ENCODE measurements around the gene NRARP. TPM values are rescaled to one million over a fixed set of nuclear protein-coding genes. Genes with fewer than 3 reads are reported as not detected.
"Not testable (repeated sequence)": the region's sequence is repeated elsewhere in the genome, so short reads cannot be mapped to it uniquely, and the experiment has no call there.

NRARP gene, protein sequence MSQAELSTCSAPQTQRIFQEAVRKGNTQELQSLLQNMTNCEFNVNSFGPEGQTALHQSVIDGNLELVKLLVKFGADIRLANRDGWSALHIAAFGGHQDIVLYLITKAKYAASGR
- total RNA-seq: 1 to 10 TPM in 1 of 2 donors, under 1 TPM in 1; 0.88 to 2.6 TPM

DNA sequence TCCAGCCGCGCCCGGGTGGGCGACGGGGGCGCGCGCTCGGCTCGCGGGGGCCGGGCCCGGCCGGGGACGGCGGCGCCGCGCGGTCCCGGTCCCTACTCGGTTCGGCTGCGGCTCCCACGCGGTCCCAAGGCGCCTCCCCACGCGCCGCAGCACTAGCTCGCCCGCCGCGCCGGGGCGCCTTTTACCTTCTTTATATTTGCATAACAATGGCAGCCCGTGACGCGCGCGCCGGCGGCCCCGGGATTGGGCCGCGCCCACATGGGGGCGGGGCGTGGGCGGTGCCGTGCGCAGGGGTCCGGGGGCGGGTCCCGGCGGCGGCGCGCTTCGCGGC lies at the start of gene NRARP:
Gene NRARP (minus strand): TSS at position 154 of the 331 bp plus-strand sequence. CDS start 343 bp downstream, outside the sequence.
- Mint-ChIP-seq H3K36me3 (no peaks in the 10 kb centered on the region), H3K4me3 (peak within 1 kb of the TSS; percentile 52), H3K27me3 (peaks cover under 1 to 7% of the 10 kb centered on the region in 2 donors), H3K27ac (no peak within 1 kb of the TSS), H3K9me3 (no peaks in the 10 kb centered on the region), H3K4me1 (ENCODE audit: low read depth in 2 of 2) (peaks cover 0 to 8% of the 10 kb centered on the region in 2 donors)
- DNase-seq (ENCODE audit: low spot score) (peak; percentile 94), ATAC-seq (peak; percentile 89 to 94)

DNA sequence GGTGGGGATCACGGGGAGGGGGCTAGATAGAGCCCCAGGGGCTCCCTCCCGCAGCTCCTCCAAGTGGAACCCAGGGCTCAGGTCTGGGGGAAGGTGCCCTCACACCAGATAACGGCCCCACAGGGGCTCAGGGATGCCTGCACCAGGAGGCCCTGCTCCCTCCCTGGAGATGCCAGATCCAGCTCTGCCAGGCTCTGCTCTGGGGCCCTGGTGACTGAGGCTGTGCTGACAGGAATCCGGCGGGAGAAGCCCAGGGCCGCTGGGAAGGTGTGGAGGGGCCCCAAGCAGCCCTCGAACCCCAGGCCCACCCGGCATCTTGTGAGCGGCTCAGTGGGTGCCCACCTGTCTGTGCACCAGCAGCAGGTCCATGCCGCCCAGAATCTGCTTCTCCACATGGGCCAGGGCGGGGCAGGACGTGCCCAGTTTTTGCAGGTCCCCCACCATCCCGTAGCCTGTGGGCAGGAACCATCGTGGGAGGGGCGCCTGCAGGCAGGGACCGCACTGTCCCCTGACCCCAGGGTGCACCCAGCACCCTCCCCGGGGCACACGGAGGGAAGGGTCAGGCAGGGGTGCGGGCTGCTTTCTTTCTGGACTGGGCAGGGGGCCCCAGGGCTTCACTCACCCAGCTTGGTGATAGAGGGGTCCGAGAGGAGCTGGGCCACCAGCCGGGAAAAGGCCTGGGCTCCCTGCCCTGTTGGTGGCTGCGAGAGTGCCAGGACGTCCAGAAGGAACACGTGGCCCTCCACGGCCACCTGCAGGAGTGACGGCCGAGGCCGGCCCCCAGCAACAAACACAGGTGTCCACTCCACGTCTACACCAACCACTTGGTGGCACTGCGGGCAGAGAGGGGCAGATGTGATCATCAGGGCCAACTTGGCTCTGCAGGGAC lies 48.9 kb upstream of the NRARP start:
- no peaks in the 10 kb centered on the region for H3K27me3 Mint-ChIP-seq

DNA sequence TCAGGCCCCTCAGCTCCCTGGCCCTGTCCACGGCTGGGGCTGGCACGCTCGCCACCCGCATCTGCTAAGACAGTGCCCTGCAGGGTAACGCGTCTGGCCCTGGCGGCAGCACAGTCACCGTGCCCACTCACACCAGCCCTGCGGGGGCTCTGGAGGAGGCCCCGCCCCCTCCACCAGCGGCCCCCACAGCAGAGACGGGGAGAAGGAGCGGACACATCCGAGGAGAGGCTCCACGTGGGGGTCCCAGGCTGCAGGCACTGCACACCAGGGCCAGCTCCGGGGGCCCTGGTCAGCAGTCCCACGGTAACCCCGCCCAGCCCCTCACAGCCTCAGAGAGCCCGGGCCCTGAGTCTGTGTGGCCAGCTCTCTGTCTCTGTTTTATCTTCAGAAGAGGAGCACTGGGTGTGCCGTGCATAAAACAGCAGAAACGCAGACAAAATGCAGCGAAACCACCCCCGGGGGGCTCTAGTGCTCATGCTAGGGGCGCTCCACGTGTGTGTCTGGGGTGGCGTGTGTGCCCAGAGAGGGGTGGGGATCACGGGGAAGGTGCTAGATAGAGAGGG lies 47.5 kb upstream of the NRARP start:
- Mint-ChIP-seq H3K4me3 (no peak overlapping the region), H3K36me3 (no peaks in the 10 kb centered on the region), H3K9me3 (no peaks in the 10 kb centered on the region), H3K27ac (no peak overlapping the region), H3K27me3 (no peaks in the 10 kb centered on the region), H3K4me1 (ENCODE audit: low read depth in 2 of 2) (no peaks in the 10 kb centered on the region)
- peak in 1 of 2 donors; percentile 4 for ATAC-seq
- DNase-seq (ENCODE audit: low spot score): no peak

More for the DNA sequence above, 48.9 kb upstream of the NRARP start:
- DNase-seq (ENCODE audit: low spot score) (no peak), ATAC-seq (no peak)
- Mint-ChIP-seq H3K36me3 (no peaks in the 10 kb centered on the region), H3K27ac (no peak overlapping the region), H3K9me3 (no peaks in the 10 kb centered on the region), H3K4me1 (ENCODE audit: low read depth in 2 of 2) (no peaks in the 10 kb centered on the region), H3K4me3 (no peak overlapping the region)

DNA sequence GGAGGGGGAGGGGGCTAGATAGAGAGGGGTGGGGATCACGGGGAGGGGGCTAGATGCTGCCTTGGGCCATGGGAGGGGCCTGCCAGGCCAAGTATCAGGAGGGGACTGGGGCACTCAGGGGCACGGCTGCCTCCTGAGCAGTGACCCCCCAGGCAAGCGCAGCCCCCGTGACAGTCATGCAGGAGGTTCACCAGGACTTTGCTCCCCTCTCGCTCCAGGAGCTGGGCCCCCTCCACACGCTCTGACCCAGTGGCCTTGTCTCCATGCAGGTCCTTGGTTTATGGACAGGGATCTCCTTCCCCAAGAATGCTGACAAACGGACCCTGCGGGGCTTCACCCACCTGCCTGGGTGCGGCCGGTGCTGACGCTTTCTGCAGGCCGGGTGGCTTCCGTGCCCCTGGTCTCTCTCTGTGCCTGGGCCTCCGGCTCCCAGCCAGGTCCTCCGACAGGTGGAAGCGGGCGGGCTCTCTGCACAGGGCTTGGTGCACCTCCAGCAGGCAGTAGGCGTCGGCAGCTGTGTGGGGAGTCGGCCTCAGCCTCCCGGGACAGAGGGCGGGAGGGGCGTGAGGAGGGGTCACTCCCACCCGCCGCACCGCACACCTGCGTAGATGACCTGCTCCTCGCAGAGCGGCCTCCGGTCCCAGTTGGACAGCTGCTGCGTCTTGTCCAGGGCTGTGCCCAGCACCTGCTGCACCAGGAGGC lies 46.8 kb upstream of the NRARP start:
- no peaks in the 10 kb centered on the region for H3K9me3 Mint-ChIP-seq
- DNase-seq (ENCODE audit: low spot score) (no peak), ATAC-seq (peak in 1 of 2 donors; percentile 4)
- no peak overlapping the region for H3K4me3 Mint-ChIP-seq
- no peak overlapping the region for H3K27ac Mint-ChIP-seq
- no peaks in the 10 kb centered on the region for H3K27me3 Mint-ChIP-seq
- no peaks in the 10 kb centered on the region for H3K4me1 Mint-ChIP-seq (ENCODE audit: low read depth in 2 of 2)
- H3K36me3 Mint-ChIP-seq: no peaks in the 10 kb centered on the region

DNA sequence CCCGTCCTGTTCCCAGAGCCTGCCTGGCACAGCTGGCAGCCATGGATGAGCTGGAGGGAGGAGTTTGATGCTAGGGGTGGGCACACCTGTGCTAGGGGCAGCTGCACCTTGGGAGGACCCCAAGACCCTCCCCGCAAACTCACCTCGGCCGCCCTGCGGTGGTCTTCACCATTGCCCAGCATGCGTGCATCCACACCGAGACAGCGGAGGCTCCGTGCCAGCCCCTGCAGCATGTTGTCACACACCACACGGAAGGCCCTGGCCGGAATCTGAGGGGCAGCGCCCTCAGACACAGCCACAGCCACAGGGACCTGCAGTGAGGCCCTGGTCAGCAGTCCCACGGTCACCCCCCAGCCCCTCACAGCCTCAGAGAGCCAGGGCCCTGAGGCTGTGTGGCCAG lies 45.9 kb upstream of the NRARP start:
- Mint-ChIP-seq H3K9me3 (no peaks in the 10 kb centered on the region), H3K4me1 (ENCODE audit: low read depth in 2 of 2) (no peaks in the 10 kb centered on the region), H3K27ac (no peak overlapping the region), H3K36me3 (no peaks in the 10 kb centered on the region), H3K4me3 (no peak overlapping the region), H3K27me3 (no peaks in the 10 kb centered on the region)
- ATAC-seq: no peak
- DNase-seq (ENCODE audit: low spot score): no peak

DNA sequence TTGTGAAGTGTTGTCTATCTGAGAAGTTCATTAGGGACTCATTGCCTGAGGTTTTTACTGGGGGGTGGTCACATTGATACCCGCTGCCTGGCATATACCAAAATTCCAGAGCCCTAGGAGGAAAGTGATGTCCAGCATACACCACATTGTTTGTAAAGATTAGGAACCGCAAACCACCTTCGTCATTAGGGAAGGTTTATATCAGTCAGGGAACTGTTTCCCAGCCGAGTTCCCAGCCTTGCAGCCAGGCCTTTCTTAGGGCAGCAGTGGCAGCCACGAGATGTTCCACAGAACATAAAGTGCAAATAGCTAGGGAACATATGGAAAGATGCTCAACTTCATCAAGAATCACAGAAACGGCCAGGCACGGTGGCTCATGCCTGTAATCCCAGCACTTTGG lies 40.4 kb upstream of the NRARP start:
- DNase-seq (ENCODE audit: low spot score) (no peak), ATAC-seq (no peak)
- Mint-ChIP-seq H3K4me1 (ENCODE audit: low read depth in 2 of 2) (no peaks in the 10 kb centered on the region), H3K36me3 (no peaks in the 10 kb centered on the region), H3K9me3 (no peaks in the 10 kb centered on the region), H3K27ac (no peak overlapping the region), H3K27me3 (no peaks in the 10 kb centered on the region), H3K4me3 (no peak overlapping the region)

DNA sequence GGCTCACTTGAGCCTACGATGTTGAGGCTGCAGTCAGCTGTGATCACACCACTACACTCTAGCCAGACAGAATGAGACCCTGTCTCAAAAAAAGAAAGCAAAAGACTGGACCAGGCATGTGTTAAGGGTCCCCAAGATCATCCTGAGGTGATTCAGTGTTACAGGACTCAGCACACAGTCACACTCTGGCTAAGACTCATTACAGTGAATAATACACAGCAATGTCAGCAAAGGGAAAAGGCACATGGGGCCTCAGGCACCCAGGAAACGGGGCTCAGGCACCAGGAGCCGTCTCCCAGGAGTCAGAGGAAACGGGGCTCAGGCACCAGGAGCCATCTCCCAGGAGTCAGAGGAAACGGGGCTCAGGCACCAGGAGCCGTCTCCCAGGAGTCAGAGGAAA lies 39.2 kb upstream of the NRARP start:
- Mint-ChIP-seq H3K9me3 (no peaks in the 10 kb centered on the region), H3K4me3 (no peak overlapping the region), H3K27ac (peak overlapping the region in 1 of 2 donors; percentile 25), H3K4me1 (ENCODE audit: low read depth in 2 of 2) (no peaks in the 10 kb centered on the region), H3K27me3 (no peaks in the 10 kb centered on the region), H3K36me3 (no peaks in the 10 kb centered on the region)
- no peak for DNase-seq (ENCODE audit: low spot score)
- no peak for ATAC-seq

DNA sequence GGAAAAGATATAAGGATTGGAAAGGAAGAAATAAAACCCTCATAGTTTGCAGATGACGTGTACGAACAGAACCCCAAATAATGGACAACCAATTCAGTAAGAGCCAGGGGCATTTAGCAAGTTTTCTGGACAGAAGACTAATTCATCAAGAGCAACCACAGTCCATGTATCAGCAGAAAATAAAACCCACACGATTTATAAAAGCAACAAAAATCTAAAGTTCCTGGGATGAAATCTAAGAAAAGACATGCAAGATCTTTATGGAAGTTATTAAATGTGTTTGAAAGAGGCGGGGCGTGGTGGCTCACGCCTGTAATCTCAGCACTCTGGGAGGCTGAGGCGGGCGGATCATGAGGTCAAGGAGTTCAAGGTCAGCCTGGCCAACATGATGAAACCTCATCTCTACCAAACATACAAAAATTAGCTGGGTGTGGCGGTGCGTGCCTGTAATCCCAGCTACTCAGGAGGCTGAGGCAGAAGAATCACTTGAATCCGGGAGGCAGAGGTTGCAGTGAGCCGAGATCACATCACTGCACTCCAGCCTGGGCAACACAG lies 37.9 kb upstream of the NRARP start:
- not testable (repeated sequence) for ATAC-seq; DNase-seq (ENCODE audit: low spot score); H3K27ac Mint-ChIP-seq; H3K4me1 Mint-ChIP-seq (ENCODE audit: low read depth in 2 of 2); H3K27me3 Mint-ChIP-seq; H3K9me3 Mint-ChIP-seq; H3K36me3 Mint-ChIP-seq; H3K4me3 Mint-ChIP-seq

DNA sequence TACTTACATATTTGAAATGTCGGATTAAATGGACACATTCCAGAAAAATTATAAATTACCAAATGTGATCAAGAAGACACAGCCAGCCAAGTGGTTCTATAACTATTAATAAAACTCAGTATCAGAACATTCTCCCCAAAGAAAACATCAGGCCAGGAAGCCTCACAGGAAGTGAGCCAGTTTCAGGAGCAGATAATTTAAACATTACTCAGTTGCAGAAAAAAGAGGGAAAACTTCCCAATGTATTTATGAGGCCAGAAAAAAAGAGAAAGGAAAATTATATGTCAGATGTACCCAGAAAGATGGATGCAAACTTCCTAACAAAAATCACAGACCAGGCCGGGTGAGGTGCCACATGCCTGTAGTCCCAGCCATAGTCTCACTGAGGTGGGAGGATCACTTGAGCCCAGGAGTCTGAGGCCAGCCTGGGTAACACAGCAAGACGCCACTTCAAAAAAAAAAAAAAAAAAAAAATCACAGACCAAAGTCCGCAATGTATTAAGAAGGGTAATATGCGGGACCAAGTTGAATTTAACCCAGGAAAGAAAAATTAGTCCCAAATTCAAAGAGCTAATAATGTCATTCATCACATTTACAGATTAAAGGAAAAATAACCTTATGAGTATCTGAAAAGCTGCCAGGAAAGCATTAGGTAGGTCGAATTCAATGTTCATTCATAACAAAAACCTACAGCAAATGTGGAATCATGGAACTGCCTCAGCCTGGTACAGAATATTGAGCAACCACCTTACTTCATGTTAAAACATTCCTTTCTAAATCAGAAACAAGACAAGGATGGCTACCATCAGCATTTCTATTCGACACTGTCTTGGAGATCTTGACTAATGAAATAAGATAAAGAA lies 37.2 kb upstream of the NRARP start:
- DNase-seq (ENCODE audit: low spot score): no peak
- Mint-ChIP-seq H3K27ac (no peak overlapping the region), H3K36me3 (no peaks in the 10 kb centered on the region), H3K9me3 (no peaks in the 10 kb centered on the region), H3K4me3 (no peak overlapping the region), H3K27me3 (no peaks in the 10 kb centered on the region), H3K4me1 (ENCODE audit: low read depth in 2 of 2) (no peaks in the 10 kb centered on the region)
- no peak for ATAC-seq

DNA sequence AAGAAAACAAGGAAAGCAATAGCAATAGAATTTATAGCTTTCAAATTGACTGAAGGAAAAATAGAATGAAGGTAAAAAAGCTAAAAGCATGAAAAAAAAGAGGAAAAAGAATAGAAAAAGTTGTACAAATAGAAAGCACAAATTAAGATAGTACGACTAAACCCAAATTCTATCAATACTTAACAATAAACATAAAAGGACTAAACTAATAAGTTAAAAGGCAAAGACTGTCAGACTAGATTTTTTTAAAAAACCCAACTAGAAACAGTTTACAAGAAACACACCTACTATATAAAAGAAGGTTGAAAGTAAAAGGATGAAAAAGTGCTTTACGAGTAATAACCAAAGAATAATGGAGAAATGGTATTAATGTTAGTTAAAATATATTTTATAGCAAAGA lies 34.7 kb upstream of the NRARP start:
- H3K4me3 Mint-ChIP-seq: no peak overlapping the region
- H3K9me3 Mint-ChIP-seq: no peaks in the 10 kb centered on the region
- H3K36me3 Mint-ChIP-seq: no peaks in the 10 kb centered on the region
- ATAC-seq: no peak
- no peak for DNase-seq (ENCODE audit: low spot score)
- H3K4me1 Mint-ChIP-seq (ENCODE audit: low read depth in 2 of 2): no peaks in the 10 kb centered on the region
- no peaks in the 10 kb centered on the region for H3K27me3 Mint-ChIP-seq
- no peak overlapping the region for H3K27ac Mint-ChIP-seq

DNA sequence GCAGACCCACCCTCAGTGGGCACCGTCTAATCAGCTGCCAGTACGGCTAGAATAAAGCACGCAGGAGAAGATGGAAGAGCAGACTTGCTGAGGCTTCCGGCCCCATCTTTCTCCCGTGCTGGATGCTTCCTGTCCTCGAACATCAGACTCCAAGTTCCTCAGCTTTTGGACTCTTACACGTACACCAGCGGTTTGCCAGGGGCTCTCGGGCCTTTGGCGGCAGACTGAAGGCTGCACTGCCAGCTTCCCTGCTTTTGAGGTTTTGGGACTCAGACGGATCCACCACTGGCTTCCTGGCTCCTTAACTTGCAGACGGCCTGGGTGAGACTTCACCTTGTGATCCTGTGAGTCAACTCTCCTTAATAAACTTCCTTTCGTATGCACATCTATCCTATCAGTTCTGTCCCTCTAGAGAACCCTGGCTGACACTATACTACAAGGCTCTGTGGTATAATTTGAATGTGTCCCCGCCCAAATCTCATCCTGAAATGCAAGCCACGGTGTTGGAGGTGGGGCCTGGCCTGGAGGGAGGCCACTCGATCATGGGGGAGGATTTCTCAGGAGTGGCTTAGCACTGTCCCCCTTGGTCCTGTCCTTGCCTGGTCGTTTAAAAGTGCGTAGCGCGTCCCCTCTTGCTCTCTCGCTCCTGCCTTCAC lies 31.1 kb upstream of the NRARP start:
- no peak overlapping the region for H3K4me3 Mint-ChIP-seq
- DNase-seq (ENCODE audit: low spot score): no peak
- ATAC-seq: no peak
- peaks cover 7% of the 10 kb centered on the region for H3K9me3 Mint-ChIP-seq
- peaks cover 3 to 7% of the 10 kb centered on the region in 2 donors for H3K4me1 Mint-ChIP-seq (ENCODE audit: low read depth in 2 of 2)
- H3K27me3 Mint-ChIP-seq: no peaks in the 10 kb centered on the region
- no peak overlapping the region for H3K27ac Mint-ChIP-seq
- H3K36me3 Mint-ChIP-seq: peaks cover 10% of the 10 kb centered on the region

DNA sequence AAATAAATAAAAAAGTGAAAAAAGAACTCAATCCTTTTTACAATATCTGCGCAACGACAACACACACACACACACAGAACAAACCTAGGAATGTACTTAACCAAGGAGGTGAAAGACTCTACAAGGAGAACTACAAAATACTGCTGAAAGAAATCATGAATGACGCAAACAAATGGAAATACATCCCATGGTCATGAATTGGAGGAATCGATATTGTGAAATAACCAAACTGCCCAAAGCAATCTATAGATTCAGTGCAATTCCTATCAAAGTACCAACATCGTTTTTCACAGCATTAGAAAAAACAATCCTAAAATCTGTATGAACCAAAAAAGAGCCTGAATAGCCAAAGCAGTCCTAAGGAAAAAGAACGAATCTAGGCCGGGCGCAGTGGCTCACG lies 29.9 kb upstream of the NRARP start:
- Mint-ChIP-seq H3K27me3 (no peaks in the 10 kb centered on the region), H3K9me3 (peaks cover 11% of the 10 kb centered on the region), H3K36me3 (peaks cover 12% of the 10 kb centered on the region), H3K4me1 (ENCODE audit: low read depth in 2 of 2) (peaks cover 9% of the 10 kb centered on the region in 2 donors), H3K4me3 (no peak overlapping the region), H3K27ac (no peak overlapping the region)
- no peak for ATAC-seq
- no peak for DNase-seq (ENCODE audit: low spot score)

DNA sequence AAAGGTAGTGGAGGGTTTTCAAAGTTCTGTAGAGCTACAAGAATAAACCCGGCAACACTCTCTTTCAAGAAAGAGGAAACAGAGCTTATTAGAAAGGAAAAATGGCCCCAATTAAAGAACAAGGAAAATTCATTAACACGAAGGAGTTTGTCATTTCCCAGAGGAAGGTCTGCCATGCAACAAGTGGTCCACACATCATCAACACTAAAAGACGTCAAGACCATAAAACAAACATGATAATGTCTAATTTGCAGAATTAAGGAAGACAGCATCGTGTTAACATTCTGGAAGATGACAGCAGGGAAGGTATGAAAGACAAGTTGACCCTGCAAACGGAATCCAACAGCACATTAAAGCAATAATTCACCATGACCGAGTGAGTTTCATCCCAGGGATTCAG lies 28.6 kb upstream of the NRARP start:
- peaks cover 0 to 6% of the 10 kb centered on the region in 2 donors for H3K27me3 Mint-ChIP-seq
- peaks cover 11% of the 10 kb centered on the region for H3K9me3 Mint-ChIP-seq
- H3K36me3 Mint-ChIP-seq: peaks cover 16% of the 10 kb centered on the region
- no peak overlapping the region for H3K4me3 Mint-ChIP-seq
- peaks cover 16 to 19% of the 10 kb centered on the region in 2 donors for H3K4me1 Mint-ChIP-seq (ENCODE audit: low read depth in 2 of 2)
- DNase-seq (ENCODE audit: low spot score): no peak
- H3K27ac Mint-ChIP-seq: peak overlapping the region; percentile 14 to 66
- ATAC-seq: no peak
